Prostate gland (tissue), 2 donors: Measurements from ENCODE around the gene FBH1.

ENCODE experiments used
- CTCF ChIP-seq, 4 experiments: fragments of 200-600 bp in 2 of 4; fragments of 450-650 bp in 2 of 4; sonication (generic) in 2 of 4; IDR thresholded peaks; 1 replicate in 3 of 4; 2 replicates in 1 of 4; pipeline ENCODE4 v1.5.1; 2016 to 2019; ENCODE audit warnings: antibody characterized with exemption in 4 of 4, mild to moderate bottlenecking in 2 of 4, moderate library complexity in 2 of 4
- POLR2A ChIP-seq: fragments of 450-650 bp; IDR thresholded peaks from one replicate; pipeline ENCODE4 v1.6.1; 2016; ENCODE audit warnings: antibody characterized with exemption, mild to moderate bottlenecking

- no peak for TF ChIP-seq CTCF (IDR thresholded peaks at IDR 0.05)
- TF ChIP-seq POLR2A, result no peak
These were observed 33.9 kb upstream of the FBH1 start for GRCh38 chr10:5855979-5856700.
